GM21423 (cell line): ENCODE data around the gene KIF21B.

Experiments used
- ATAC-seq: cut with Tn5 transposase; IDR thresholded peaks from one replicate; pipeline ENCODE4 v1.9.1; 2021; ENCODE audit warnings: mild to moderate bottlenecking, moderate library complexity; ENCODE audit not compliant: unreplicated experiment

KIF21B gene

GRCh38 chr1:201020721-201021629, 2.5 kb downstream of the KIF21B start:
- no peak for ATAC-seq

GRCh38 chr1:201020040-201020591, 3.4 kb downstream of the KIF21B start:
- ATAC-seq = no peak

- ATAC-seq = peak; percentile 57
Measured at GRCh38 chr1:201019321-201019977, 4.1 kb downstream of the KIF21B start.

GRCh38 chr1:201017828-201018163, 5.7 kb downstream of the KIF21B start:
- ATAC-seq = no peak

GRCh38 chr1:201016943-201017827, 6.3 kb downstream of the KIF21B start:
- peak; percentile 32 for ATAC-seq

GRCh38 chr1:201016211-201016651, 7.3 kb downstream of the KIF21B start:
- ATAC-seq = no peak

- ATAC-seq = no peak
Measured at GRCh38 chr1:201015551-201016091, 7.9 kb downstream of the KIF21B start.

GRCh38 chr1:201014816-201015200, 8.7 kb downstream of the KIF21B start:
- ATAC-seq = no peak

GRCh38 chr1:201013991-201014815, 9.3 kb downstream of the KIF21B start:
- no peak for ATAC-seq

GRCh38 chr1:201013031-201013485, 10.5 kb downstream of the KIF21B start:
- no peak for ATAC-seq

GRCh38 chr1:201011616-201012015, 11.9 kb downstream of the KIF21B start:
- no peak for ATAC-seq

GRCh38 chr1:201009962-201010645, 13.4 kb downstream of the KIF21B start:
- ATAC-seq = no peak

GRCh38 chr1:201008666-201009360, 14.7 kb downstream of the KIF21B start:
- no peak for ATAC-seq

GRCh38 chr1:201007481-201007880, 16.0 kb downstream of the KIF21B start:
- no peak for ATAC-seq

GRCh38 chr1:201006450-201006849, 17.1 kb downstream of the KIF21B start:
- no peak for ATAC-seq

GRCh38 chr1:201004732-201005131, 18.8 kb downstream of the KIF21B start:
- ATAC-seq = no peak

GRCh38 chr1:201004154-201004553, 19.4 kb downstream of the KIF21B start:
- ATAC-seq = no peak

GRCh38 chr1:201002510-201002909, 21.0 kb downstream of the KIF21B start:
- no peak for ATAC-seq

GRCh38 chr1:201001962-201002361, 21.6 kb downstream of the KIF21B start:
- no peak for ATAC-seq
